ENCODE data around the gene C6orf132.

Gene C6orf132

DNA sequence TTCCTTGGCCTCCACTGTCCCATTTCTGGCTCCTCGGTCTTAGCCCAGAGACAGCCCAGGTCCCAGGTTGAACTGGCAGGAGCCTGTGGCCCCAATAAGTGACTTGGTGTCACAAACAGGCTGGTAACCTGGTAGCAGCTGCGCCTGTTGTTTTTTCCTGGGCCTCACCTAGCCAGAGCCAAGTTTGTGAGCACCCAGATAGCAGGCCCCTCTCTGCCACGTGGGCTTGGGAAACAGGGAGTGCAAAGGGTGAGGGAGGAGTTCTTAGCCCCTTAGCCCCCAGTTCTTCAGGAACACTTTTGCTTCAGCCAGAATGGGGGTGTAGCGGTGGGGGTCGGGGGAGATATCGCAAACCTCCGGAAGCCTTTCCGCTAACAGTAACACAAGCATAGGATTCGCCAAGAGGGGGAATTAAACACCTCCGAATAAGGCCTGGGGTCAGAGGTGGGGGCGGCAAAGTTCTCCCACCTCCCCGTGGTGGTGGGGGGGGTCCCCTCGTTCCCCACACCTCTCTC lies 760 bp downstream of the C6orf132 start (continued):
- TF ChIP-seq, protein P1, sequence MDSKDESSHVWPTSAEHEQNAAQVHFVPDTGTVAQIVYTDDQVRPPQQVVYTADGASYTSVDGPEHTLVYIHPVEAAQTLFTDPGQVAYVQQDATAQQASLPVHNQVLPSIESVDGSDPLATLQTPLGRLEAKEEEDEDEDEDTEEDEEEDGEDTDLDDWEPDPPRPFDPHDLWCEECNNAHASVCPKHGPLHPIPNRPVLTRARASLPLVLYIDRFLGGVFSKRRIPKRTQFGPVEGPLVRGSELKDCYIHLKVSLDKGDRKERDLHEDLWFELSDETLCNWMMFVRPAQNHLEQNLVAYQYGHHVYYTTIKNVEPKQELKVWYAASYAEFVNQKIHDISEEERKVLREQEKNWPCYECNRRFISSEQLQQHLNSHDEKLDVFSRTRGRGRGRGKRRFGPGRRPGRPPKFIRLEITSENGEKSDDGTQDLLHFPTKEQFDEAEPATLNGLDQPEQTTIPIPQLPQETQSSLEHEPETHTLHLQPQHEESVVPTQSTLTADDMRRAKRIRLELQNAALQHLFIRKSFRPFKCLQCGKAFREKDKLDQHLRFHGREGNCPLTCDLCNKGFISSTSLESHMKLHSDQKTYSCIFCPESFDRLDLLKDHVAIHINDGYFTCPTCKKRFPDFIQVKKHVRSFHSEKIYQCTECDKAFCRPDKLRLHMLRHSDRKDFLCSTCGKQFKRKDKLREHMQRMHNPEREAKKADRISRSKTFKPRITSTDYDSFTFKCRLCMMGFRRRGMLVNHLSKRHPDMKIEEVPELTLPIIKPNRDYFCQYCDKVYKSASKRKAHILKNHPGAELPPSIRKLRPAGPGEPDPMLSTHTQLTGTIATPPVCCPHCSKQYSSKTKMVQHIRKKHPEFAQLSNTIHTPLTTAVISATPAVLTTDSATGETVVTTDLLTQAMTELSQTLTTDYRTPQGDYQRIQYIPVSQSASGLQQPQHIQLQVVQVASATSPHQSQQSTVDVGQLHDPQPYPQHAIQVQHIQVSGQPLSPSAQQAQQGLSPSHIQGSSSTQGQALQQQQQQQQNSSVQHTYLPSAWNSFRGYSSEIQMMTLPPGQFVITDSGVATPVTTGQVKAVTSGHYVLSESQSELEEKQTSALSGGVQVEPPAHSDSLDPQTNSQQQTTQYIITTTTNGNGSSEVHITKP (tag by site-specific recombination; IDR thresholded peaks at IDR 0.05): peak; percentile 92
- TF ChIP-seq EGR2 (tag by site-specific recombination; IDR thresholded peaks at IDR 0.05; ENCODE audit: low read depth) (peak; percentile 53), ZNF610 (tag by site-specific recombination; IDR thresholded peaks at IDR 0.05; ENCODE audit: borderline replicate concordance) (no peak), SP7 (tag by site-specific recombination; IDR thresholded peaks at IDR 0.05) (no peak), KLF7 (tag by site-specific recombination; IDR thresholded peaks at IDR 0.05; ENCODE audit: borderline replicate concordance) (no peak), YY1 (tag by site-specific recombination; IDR thresholded peaks at IDR 0.05) (no peak), ZNF529 (tag by site-specific recombination; IDR thresholded peaks at IDR 0.05; ENCODE audit: insufficient replicate concordance) (no peak), ZNF121 (tag by site-specific recombination; IDR thresholded peaks at IDR 0.05) (no peak), SETDB1 (IDR thresholded peaks at IDR 0.05; ENCODE audit: insufficient read length, low read length) (no peak), GLIS2 (tag by site-specific recombination; IDR thresholded peaks at IDR 0.05) (no peak; the same call in 1 of the 2 replicates)
- TF ChIP-seq, protein P2, sequence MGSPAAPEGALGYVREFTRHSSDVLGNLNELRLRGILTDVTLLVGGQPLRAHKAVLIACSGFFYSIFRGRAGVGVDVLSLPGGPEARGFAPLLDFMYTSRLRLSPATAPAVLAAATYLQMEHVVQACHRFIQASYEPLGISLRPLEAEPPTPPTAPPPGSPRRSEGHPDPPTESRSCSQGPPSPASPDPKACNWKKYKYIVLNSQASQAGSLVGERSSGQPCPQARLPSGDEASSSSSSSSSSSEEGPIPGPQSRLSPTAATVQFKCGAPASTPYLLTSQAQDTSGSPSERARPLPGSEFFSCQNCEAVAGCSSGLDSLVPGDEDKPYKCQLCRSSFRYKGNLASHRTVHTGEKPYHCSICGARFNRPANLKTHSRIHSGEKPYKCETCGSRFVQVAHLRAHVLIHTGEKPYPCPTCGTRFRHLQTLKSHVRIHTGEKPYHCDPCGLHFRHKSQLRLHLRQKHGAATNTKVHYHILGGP (tag by site-specific recombination; IDR thresholded peaks at IDR 0.05): no peak

DNA sequence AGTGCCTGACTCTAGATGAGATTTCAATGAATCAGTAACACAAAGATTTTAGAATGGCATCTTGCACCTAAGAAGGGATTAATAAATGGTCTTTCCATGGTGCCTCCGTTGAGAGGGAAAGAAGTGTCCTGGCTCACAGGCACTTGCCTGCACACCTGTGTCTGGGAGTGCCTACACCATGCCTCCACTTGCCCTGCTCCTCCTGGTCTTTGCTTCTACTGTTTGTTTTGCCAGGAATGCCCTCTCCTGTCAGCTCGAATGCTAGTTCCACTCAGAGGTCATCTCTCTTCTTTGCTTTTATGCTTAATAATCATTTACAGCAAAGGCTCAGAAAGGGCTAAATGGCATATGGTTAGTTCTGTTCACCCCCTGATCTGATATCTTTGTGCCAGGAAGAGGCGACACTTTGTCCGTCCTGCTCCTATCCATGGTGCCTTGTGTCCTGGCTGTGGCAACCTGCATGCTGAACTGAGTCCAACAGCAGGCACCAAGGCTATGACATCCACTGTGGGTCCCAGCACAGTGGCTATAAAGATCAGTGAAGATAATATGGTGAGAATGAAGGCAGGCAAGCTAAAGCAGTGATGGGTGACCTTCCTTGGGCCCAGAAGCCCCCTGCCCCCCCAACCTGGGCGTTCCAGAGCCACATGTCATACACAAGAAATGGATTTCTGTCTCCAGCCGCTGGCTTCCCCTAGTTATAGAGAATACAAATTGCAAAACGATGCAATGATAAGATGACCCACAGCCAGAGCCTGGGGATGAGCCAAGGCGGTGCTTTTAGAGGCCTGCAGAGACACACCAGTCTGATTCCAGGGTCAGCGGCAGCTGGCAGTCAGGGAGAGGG lies 1.4 kb downstream of the C6orf132 start:
- ChIA-PET CTCF (no interaction called here), POLR2A (interaction anchor here (0.5 kb wide), 1 partner anchor 91 kb away, joined by 6 read pairs; no protein-coding TSS in a partner anchor)
- H3K36me3 ChIP-seq (ENCODE audit: control insufficient read depth in 2 of 2, insufficient read depth in 1 of 2, low read length in 2 of 2): no peaks in the 10 kb centered on the region
- peak overlapping the region; percentile 66 for H3K4me3 ChIP-seq (ENCODE audit: low read depth, low read length)
- no peaks in the 10 kb centered on the region for H3K9me3 ChIP-seq (ENCODE audit: control insufficient read depth, insufficient read depth, low read depth, low read length)
- H3K4me1 ChIP-seq (ENCODE audit: control insufficient read depth, insufficient read depth, low read length): peaks cover 25% of the 10 kb centered on the region
- peak overlapping the region; percentile 79 for H3K27ac ChIP-seq (ENCODE audit: extremely low read depth, low read depth, low read length)
- TF ChIP-seq ZNF292 (tag by site-specific recombination; IDR thresholded peaks at IDR 0.05; ENCODE audit: borderline replicate concordance, low read depth) (no peak), ZNF48 (tag by site-specific recombination; IDR thresholded peaks at IDR 0.05) (no peak), ZNF670 (tag by site-specific recombination; IDR thresholded peaks at IDR 0.05; ENCODE audit: low read depth) (no peak), ZNF426 (tag by site-specific recombination; IDR thresholded peaks at IDR 0.05) (no peak), ZFP69B (tag by site-specific recombination; IDR thresholded peaks at IDR 0.05) (peak; percentile 62), ZNF16 (tag by site-specific recombination; IDR thresholded peaks at IDR 0.05; ENCODE audit: low read depth) (no peak), ZNF335 (tag by site-specific recombination; conservative IDR thresholded peaks at IDR 0.05) (0 out of 2 replicates have a peak, but pooled peaks have one; percentile 17), ZNF24 (tag by site-specific recombination; IDR thresholded peaks at IDR 0.05) (no peak), FEZF1 (tag by site-specific recombination; IDR thresholded peaks at IDR 0.05) (0 out of 2 replicates have a peak, but pooled peaks have one; percentile 4)
- TF ChIP-seq, protein P3, sequence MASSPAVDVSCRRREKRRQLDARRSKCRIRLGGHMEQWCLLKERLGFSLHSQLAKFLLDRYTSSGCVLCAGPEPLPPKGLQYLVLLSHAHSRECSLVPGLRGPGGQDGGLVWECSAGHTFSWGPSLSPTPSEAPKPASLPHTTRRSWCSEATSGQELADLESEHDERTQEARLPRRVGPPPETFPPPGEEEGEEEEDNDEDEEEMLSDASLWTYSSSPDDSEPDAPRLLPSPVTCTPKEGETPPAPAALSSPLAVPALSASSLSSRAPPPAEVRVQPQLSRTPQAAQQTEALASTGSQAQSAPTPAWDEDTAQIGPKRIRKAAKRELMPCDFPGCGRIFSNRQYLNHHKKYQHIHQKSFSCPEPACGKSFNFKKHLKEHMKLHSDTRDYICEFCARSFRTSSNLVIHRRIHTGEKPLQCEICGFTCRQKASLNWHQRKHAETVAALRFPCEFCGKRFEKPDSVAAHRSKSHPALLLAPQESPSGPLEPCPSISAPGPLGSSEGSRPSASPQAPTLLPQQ (tag by site-specific recombination; IDR thresholded peaks at IDR 0.05): peak; percentile 76
- TF ChIP-seq, protein P4, sequence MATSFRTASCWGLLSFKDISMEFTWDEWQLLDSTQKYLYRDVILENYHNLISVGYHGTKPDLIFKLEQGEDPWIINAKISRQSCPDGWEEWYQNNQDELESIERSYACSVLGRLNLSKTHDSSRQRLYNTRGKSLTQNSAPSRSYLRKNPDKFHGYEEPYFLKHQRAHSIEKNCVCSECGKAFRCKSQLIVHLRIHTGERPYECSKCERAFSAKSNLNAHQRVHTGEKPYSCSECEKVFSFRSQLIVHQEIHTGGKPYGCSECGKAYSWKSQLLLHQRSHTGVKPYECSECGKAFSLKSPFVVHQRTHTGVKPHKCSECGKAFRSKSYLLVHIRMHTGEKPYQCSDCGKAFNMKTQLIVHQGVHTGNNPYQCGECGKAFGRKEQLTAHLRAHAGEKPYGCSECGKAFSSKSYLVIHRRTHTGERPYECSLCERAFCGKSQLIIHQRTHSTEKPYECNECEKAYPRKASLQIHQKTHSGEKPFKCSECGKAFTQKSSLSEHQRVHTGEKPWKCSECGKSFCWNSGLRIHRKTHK (tag by site-specific recombination; IDR thresholded peaks at IDR 0.05): no peak
- TF ChIP-seq, protein P5, sequence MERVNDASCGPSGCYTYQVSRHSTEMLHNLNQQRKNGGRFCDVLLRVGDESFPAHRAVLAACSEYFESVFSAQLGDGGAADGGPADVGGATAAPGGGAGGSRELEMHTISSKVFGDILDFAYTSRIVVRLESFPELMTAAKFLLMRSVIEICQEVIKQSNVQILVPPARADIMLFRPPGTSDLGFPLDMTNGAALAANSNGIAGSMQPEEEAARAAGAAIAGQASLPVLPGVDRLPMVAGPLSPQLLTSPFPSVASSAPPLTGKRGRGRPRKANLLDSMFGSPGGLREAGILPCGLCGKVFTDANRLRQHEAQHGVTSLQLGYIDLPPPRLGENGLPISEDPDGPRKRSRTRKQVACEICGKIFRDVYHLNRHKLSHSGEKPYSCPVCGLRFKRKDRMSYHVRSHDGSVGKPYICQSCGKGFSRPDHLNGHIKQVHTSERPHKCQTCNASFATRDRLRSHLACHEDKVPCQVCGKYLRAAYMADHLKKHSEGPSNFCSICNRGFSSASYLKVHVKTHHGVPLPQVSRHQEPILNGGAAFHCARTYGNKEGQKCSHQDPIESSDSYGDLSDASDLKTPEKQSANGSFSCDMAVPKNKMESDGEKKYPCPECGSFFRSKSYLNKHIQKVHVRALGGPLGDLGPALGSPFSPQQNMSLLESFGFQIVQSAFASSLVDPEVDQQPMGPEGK (tag by site-specific recombination; IDR thresholded peaks at IDR 0.05): no peak
- TF ChIP-seq, protein P6, sequence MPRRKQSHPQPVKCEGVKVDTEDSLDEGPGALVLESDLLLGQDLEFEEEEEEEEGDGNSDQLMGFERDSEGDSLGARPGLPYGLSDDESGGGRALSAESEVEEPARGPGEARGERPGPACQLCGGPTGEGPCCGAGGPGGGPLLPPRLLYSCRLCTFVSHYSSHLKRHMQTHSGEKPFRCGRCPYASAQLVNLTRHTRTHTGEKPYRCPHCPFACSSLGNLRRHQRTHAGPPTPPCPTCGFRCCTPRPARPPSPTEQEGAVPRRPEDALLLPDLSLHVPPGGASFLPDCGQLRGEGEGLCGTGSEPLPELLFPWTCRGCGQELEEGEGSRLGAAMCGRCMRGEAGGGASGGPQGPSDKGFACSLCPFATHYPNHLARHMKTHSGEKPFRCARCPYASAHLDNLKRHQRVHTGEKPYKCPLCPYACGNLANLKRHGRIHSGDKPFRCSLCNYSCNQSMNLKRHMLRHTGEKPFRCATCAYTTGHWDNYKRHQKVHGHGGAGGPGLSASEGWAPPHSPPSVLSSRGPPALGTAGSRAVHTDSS (tag by site-specific recombination; IDR thresholded peaks at IDR 0.05): no peak
